SU-DHL-6 (cell line): Measurements from ENCODE around the gene PYY.

Experiments
- CTCF ChIP-seq: fragments of 200-600 bp; sonication (generic); IDR thresholded peaks from one replicate; pipeline ENCODE4 v1.5.1; 2017; ENCODE audit warnings: antibody characterized with exemption, mild to moderate bottlenecking, low read length, moderate library complexity; ENCODE audit not compliant: insufficient read depth, poor library complexity, severe bottlenecking
- EZH2phosphoT487 ChIP-seq: fragments of 200-600 bp; sonication (generic), shearing (Covaris generic); conservative IDR thresholded peaks from 2 replicates; pipeline ENCODE4 v1.6.1; 2018; ENCODE audit warnings: mild to moderate bottlenecking, antibody characterized with exemption, low read length, moderate library complexity, mixed read lengths

GRCh38 chr17:43979011-43979410 is 25.3 kb upstream of the PYY start:
- TF ChIP-seq CTCF (no peak), EZH2phosphoT487 (no peak)
